Muscle of arm (tissue), 12 donors: ENCODE measurements around the gene CNTN3. TPM values are rescaled to one million over a fixed set of nuclear protein-coding genes. Genes with fewer than 3 reads are reported as not detected.

Source experiments
- DNase-seq: peaks from one replicate; pipeline ENCODE4 v3.0.0-alpha.2; 2013
- polyA plus RNA-seq, 12 donors: library from polyadenylated mRNA; unstranded; fragments of 120-200 nt; gene quantifications; one replicate each; pipeline ENCODE4 v1.2.1, GENCODE V29; 2013; ENCODE audit not compliant: insufficient read length in 12 of 12

The CNTN3 gene
- polyA plus RNA-seq, 12 donors, result 2.7 to 19.8 (median 7.9) TPM; not detected in 1

DNA sequence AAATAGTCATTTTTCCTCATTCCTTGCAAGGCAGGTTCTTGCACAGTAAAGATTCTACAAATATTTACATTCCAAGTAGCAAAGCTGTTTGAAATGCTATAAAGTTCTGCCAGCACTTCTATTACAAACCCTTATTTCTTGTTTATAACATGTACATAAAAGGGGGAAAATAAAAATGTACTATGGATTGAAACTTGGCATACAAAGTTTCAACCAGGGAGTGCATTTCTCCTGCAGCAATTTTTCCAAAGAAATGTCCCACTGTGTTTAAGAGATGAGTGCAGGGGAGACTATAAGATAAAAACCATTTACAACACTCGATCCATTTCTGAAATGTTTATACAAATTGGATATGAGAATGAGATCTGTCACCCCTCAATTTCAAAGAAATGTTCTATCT lies 3.3 kb downstream of the CNTN3 start:
- DNase-seq, result no peak

DNA sequence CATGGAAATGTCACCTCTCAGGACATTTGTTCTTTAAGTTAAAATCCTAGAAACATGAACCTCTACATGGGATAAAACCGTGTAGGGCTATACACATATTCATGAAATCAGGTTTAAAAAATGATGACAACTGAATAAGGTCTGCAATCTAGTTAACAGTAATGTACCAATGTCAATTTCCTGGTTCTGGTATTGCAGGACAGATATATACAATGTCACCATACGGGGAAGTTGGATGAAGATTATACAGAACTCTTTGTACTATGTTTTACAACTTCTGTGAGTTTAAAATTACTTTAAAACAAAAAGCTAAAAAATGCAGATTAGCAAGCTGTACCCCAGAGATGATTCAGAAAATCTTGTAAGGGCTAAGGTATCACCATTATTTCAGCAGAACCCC lies 6.7 kb downstream of the CNTN3 start:
- DNase-seq, result no peak

DNA sequence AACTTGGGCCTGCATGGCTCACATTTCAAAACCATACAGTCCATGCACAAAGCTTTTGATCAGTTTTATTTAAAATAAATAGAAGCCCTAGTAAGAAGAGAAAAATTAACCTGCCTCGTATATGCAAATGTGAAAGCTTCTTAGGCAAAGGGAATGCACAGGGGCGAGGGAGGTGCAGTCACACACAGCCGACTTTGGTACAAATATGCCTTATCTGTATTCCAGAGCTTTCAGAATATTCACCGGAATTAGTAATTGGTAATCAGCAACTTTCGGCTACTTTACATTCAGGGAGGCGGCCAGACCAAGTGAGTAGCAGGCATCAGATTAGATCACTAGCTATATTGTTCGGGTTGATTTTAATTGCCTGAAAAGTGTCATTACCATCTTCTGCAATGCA lies 7.5 kb downstream of the CNTN3 start:
- no peak for DNase-seq

DNA sequence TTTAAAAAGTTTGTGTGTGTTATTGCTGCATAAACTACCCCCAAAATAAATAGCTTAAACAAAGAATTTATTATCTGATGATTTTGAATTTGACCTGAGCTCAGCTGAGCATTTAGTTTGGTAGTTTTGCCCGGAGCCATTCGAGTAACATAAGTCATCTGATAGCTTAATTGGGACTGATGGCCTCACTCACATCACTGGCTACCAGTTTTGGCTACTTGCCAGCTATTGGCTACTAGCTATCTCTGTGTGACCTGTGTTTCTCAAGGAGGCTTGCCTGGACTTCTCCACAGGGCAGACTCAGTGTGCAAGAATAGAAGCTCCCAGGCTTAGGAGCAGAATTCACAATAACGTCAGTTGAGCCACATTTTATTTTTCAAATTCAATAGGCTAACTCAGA lies 9.0 kb downstream of the CNTN3 start:
- DNase-seq, result no peak

DNA sequence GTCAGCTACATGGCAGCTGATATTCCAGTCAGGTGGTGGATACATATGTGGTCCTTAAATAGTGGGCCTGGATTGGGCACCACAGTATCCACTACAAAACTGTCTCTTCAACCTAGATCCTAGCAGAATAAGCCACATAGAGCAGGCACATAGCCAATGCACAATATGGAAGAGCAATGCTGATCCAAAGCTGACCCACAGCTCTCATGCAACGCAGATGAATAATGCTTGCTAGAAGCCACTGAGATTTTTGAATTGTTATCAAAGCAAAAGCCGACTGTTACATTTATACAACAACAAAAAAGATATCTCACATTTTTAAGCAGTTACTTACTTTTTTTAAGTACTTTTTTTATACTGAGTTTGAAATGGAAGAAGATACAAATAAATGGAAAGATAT lies 11.2 kb downstream of the CNTN3 start:
- DNase-seq, result no peak

DNA sequence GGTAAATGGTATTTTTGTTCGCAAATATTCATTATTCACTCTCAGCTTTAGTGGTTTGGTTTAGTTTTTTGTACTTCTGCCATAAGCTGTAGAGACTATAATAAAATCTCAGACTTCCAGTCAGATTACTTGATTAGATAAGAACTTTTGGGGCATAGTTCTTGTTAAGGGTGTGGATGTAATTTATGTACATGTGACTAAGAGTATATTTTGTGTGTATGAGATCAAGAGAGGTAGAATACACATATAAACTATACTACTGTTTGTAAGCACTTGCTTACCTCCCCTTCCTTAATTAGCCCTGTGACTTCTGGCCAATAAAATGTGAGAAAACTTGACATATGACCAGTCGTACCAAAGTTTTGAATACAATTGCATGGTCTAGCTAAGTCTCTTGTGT lies 12.0 kb downstream of the CNTN3 start:
- no peak for DNase-seq

DNA sequence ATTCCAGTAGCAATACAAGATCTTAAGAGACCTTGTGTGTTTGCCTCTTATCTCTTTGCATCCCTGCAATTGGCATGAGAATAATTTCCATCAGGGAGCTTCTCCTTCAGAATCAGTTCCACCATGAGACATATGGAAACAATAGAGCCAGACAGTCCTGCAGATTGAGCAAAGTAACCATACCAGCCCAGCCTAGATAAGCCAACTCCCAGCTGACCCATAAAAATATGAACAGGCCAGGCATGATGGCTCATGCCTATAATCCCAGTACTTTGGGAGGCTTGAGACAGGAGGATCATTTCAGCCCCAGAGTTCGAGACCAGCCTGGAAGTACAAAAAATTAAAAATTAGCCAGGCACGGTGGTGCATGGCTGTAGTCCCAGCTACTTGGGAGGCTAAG lies 12.7 kb downstream of the CNTN3 start:
- DNase-seq, result no peak

DNA sequence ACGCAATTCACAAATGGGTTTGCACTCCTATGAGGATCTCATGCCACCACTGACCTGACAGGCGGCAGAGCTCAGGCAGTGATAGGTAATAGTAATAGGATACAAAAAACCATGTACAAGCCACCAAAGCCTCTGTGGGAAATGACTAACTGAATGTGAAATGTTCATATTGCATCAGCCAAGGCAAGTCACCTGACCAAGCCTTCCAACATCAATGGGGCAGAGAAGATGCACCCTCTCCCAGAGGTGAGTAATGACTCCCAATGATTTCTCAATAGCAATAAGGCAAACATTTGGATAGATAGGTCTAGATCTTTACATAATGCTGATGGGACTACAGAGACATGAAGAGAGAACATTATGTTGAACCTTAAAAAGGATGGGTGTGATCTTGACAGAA lies 14.9 kb downstream of the CNTN3 start:
- DNase-seq, result no peak

DNA sequence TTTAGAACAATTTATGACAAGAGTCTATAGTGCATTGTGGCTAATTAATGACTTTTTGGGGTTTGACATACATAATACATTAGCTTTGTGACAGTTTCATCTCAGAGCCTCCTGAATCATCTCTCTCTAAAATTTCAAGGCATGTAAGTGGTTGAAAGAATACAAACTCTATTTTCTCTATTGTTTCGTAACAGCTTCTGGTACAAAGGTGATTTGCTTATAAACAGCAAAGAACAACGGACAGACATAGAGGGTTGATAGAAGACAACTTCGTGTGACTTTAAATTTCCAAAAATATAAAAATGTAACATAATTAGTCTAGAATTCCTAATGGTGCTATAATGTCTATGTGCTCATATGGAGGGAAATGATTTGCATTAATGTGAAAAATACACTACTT lies 21.3 kb downstream of the CNTN3 start:
- DNase-seq, result no peak

DNA sequence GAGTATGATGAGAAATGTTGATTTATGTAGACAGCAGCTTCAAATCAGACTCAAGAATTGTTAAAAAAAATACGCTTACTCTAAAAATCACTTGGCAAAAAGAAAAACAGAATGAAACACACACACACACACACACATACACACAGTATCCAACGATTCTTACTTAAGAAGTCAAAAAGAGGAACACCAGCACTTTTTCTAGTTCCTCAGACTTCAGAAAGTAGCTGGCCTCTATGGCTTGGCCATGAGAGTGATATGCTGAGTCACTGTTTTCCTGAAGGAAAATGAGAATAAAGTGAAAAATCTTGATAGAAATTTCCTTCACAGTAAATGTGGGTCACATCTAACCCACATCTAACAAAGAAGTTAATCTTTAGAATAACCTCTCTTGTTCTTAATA lies 22.1 kb downstream of the CNTN3 start:
- no peak for DNase-seq

DNA sequence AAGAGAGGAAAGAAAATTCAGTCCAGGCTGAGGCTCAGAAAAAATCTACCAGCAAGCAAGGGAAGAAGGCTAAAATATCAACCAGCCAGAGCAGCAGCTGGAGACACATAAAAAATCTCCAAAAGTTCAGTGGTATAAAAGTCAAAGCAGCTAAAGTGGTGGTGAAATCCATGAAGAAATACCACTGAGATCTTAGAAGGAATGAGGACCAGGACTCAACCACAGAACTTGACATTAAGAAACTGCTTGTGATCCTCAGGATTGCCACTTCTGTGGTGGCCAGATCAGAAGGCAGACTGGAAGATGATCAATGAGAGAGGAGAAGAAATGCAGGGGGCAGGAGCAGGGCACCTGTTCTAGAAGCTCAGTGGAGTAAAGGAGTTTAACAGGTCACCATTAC lies 22.5 kb downstream of the CNTN3 start:
- DNase-seq, result no peak

DNA sequence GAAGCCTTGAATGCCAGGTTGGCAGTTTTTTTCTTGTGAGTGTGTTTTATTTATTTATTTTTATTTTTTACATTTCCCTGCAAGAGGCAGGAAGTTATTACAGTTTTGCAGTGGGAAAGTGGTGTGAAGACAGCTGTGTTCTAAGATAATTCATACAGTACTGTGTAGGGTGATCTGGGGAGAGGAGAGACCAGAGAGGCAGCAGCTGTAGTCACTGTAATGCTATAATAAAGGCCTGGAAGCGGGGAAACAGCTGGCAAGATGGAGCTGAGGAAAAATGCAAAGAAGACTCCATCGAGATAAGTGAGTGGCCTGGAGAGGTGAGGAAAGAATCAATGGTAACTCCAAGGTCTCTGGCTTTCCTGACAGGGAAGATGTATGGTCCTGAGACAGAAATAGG lies 23.1 kb downstream of the CNTN3 start:
- no peak for DNase-seq

DNA sequence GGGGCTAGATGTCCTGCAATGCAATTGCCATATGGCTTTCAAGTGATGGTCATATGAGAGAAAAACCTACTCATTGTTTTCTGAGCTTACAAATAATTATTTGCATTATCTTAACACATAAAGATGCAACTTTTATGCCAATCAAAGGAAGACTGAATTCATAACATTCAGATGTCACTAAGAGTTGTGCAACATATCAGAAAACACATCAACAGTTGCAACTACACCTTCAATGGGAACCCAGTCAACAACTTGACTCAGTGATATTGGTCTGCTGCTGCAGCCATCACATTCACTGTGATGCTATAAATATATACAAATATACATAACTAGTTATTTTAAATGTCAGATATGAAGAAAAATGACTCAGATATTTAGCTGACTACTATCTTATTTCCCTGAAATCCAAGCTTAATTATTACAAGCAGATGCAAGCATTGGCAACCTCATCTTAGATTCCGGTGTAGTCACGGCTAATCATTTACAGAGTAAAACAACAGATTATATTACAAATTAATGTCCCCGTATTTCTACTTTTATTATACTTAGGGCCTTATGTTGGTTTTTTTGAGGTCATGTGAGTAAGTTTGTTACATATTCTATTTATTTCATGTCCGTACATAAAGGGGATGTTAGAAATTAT lies 23.7 kb downstream of the CNTN3 start:
- no peak for DNase-seq

DNA sequence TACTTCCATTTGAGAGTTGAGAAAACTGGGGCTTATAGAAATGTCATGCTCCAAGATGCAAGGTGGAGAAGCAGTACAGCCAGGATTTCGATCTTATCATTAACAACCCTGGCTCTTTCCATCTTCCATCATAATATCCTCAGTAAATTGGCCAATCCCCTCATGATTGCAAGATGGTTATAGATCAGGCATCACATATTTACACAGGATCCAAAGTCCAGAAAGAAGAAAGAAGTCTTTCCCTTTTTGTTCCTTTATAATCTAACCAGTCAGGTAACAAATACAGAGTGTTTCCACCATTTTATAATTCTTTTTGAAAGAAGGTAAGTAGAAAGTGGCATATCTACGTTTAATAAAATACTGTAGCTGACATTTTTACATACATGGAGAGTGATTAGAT lies 29.7 kb downstream of the CNTN3 start:
- DNase-seq, result no peak

DNA sequence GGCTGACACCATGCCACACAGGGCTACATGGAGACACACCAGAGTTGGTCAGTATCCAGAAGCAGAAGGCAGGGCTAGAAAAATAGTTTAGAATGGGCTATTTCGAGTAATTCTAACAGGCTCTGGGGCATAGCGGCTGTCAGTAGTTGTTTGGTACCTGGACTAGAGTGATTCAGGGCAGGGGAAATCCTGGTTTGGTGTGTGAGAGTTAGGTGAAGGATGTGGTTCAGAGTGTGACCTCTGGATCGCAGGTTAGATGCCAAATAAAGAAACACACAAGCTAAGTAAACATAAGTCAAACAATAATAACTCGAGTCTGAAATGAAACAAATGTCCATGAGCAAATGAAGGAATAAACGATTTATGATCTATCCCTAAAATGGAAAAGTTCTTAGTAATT lies 31.5 kb downstream of the CNTN3 start:
- no peak for DNase-seq

DNA sequence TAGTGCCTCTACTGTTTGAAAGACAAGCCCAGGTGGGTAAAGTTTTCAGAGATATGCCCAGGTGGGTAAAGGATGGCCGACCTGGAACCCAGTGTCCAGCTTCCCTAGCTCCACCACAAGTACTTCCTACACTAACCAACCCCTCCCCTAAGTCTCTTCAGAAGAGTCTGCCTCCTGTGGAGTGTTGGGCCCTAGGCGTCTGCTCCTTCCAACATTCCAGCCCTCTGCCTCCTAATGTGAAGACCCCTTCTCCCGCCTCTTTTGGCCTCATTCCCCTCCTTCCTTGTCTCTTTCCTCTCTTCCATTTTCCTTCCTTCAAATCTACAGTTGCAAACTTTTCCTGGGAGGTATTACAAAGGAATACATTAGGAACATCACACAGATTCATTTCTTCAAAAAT lies 38.6 kb downstream of the CNTN3 start:
- no peak for DNase-seq

DNA sequence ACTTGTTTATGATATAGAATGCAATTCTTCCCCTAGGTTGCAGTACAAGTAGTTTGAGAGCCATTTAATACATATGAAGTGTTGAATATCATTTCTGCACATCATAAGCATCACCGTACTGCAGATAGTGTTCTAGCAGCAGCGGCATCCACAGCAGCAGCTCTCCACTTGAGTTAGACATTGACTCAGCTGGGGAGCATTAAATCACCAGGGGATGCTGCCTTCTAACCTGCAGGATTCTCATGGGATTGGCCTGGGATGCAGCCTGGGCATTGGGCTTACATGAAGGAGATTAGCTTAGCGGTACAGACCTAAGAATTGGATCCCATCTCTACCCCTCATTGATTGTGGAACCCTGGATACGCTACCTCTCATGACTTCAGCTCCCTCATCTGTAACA lies 43.3 kb downstream of the CNTN3 start:
- no peak for DNase-seq
